SH-SY5Y (cell line): ENCODE measurements around the gene TPST2.
A peak's percentile ranks its signal among the peaks of the same experiment; 100 is the strongest.

Source experiments
- GATA2 ChIP-seq: IDR thresholded peaks from 2 replicates; pipeline ENCODE4 v1.6.1; 2011; ENCODE audit warnings: mild to moderate bottlenecking, low read depth, low read length
- GATA3 ChIP-seq: IDR thresholded peaks from 2 replicates; pipeline ENCODE4 v1.6.1; 2011; ENCODE audit warnings: low read depth, mild to moderate bottlenecking, low read length, moderate library complexity

Gene TPST2

DNA sequence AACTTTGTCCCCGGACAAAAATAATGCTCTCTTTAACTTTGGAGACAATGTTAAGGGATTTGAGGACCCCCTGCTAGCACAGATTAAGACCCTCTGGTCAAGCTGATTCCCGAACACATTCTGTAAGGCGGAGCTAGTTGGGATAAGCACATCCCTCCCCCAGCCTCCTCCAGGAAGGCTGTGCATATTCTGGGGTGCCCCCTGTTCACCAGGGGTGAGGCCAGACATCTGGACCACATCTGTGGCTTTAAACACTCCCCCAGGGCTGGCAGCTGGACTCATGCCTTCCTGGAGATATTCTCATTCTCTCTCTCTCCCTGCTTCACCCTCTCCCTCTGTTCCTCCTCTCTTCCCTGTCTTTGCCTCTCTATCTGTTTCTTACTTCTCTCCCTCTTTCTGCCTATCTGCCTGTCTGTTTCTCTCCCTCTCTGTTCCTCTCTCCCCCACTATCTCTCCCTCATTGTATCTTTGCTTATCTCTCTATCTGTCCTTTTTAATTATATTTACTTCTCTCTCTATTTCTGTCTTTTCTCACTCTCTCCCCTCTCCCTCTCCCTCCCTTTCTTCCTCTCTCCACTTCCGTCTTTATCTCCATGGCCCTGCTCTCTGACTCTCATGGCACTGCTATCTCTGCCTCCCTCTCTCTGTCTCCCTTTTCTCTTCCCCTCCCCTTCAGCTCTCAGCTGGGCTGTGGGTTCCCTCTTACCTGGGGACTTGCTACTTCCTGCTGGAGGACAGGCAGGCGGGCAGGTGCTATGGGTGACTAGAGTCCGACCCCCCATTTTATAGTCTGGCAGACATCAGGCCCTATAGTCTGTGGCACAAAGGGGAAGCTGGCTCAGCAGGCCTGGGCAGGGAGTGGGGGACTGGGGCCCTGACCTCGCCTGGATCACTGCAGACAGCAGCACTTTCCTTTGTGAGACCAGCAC is 27.6 kb upstream of the TPST2 start, which contains the start of gene CRYBB1:
TSS of gene CRYBB1 (minus strand) at position 757 of the 929 bp plus-strand sequence. CDS start 1,708 bp downstream, outside the sequence.
- TF ChIP-seq GATA2: peak; percentile 56
- no peak for TF ChIP-seq GATA3

DNA sequence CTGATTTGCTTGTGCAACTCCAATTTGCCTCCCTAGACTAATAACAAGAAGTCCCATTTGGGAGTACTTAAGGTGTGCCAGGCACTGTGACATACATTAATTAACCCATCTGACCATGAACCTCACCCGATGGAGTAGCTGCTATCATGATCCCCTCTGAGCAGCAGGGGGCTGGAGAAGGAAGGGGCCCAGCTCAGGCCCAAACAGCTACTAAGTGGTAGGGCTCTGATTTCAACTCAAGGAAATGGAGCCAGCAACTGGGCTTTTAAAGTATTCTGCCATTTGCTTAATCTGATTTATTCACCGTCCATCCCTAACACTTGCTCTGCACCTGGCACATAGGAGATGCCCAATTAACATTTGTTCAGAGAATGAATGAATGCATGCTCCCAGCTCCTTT is 26.7 kb upstream of the TPST2 start:
- TF ChIP-seq GATA3: no peak

DNA sequence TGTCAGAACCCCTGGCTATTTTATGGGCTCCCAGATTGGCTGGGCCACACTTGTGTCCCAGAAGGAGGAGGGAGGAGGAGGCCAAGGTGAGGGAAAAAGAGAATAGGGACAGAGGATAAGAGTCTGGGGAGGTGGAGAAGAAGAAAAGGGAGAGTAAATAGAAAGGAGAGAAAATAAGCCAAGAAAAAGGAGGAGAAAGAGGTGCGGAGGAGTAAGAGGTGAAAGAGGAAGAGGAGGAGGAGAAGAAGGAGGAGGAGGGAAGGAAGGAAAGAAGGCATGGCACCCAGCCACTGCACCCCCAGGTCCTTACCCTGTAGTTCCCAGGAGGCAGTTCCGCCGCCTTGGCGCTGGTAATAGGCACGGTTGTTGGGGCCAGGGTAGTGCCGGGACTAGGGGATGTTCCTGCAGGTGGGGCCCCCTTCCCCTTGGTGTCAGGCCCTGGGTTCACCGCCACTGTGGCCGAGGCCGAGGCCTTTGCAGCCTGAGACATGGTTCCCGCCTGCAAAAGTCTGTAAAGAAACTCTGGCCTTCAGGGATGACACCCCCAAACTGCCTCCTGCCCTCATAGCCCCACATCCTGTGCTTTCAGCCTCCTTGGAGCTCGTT is 26.0 kb upstream of the TPST2 start:
- TF ChIP-seq GATA2 (no peak), GATA3 (no peak)

DNA sequence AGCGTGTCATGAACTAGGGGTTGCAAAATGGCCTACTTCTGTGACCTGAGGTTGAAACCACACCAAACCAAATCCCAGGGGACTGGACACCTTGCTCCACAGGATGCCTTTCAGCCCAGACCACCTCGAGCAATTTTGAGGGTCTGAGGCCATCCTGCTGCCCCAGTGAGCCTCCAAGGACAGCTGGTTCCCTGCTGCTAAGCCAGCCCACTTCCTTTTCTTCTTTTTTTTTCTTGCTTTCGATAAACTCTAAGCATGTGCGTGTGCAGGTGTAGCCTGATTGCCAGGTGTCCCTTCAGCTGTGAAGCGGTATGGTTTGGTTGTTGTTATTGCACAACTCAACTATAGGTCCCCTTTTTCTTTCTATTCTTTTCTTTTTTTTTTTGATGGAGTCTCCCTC is 25.2 kb upstream of the TPST2 start:
- TF ChIP-seq GATA3: no peak
- TF ChIP-seq GATA2: no peak

DNA sequence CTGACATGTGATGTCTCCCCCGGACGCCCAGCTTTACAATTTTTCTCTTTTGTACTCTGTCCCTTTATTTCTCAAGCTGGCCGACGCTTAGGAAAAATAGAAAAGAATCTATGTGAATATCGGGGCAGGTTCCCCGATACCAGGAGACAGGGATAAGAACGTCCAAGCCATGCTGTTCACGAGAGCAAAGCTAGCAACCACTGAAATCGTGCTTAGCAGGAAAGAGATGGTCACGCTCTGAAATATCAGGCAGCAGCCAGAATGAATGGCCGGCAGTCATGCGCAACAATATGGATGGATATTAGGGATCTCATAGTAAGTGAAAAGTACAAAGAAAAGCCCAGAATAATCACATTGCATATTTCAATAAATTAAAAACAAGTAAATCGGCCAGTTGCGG is 24.4 kb upstream of the TPST2 start:
- TF ChIP-seq GATA3: no peak
- TF ChIP-seq GATA2: no peak

DNA sequence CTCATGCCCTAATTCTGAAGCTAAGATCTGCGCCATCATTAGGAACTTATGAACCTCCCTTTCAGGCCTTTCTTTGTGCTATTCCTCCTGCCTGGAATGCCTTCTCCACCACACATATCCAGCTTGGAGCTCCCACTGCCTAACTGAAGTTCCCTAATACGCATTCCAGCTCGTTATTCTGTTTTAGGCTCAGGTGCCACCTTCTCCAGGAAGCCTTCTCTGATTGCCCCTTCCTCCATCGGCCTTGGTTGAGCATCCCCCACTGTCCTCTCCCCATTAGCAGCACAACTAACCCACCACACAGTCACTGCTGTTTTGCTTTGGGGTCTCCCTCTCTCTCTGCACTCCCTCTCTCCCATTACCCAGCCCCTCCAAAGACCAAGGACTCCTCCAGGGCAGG is 22.7 kb upstream of the TPST2 start:
- no peak for TF ChIP-seq GATA3
- no peak for TF ChIP-seq GATA2

DNA sequence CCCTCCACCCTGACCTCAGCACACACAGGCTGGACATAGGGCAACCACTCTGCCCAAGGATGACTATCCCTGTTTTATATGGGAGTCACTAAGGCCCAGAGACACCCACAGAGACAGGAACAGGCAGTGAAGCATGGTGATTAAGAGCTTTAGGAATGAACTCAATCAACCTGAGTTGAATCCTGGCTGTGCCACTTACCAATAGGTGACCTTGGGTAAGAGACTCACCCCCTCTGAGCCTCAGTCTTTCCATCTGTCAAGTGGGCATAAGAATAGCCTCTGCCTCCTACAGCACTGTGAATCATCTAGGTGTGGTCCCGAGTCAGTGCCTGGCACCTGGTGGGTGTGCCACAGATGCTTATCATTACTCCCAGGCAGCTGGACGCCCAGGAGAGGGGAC is 21.1 kb upstream of the TPST2 start:
- TF ChIP-seq GATA2 (no peak), GATA3 (no peak)

DNA sequence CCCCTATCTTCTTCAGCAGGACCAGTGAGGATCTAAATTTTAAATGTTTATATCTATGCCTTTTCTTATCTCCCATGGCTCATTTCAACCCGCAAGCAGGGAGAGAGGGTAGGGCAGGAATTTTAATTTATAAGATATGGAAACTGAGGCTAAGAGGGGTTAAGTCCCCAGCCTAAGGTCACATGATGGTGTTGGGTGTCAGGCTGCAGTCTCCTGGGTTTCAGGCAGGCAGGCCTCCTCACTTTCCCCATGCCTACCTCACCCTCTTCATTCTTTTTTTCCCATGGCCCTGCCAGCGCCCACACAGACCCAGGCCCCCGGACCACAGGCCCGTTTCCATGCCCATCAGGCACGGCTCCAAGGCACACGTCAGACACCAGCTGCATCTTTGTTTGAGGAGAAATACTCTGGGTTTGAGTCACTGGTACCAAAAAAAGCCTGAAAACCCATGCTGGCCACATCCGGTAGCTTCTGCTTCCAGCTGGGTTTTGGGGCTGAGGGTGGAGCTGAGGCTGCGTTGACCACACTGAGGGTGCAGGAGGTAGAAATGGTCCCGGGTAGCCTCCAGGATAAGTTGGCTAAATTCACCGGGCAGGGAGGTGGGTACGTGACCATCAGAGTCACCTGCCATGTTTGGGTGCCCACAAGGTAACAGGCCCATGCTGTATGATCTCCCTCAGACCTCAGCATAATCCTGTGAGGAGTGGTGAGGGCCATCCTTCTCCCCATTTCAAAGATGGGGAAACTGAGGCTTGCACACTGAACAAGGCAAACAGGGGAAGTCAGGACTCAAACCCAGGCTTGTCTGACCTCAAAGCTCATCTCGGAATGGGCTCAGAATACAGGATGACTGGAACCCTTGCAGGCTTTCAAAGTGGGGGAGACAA is 20.4 kb upstream of the TPST2 start:
- no peak for TF ChIP-seq GATA2
- no peak for TF ChIP-seq GATA3

DNA sequence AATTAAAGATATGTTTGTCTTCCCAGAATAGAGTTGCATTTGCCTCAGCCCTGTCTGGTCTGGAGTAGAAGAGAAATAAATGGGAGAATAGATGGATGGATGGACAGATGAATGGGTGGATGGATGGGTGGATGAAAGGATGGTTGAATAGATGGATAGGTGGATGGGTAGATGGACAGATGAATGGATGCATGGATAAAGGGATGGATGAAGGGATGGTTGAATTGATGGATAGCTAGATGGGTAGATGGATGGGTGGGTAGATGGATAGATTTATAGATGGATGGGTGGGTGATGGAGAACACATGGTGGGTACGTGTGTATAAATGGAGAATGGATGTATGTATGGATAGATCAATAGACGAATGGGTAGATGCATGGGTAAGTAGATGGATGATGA is 19.4 kb upstream of the TPST2 start:
- TF ChIP-seq GATA2: no peak
- TF ChIP-seq GATA3: no peak

DNA sequence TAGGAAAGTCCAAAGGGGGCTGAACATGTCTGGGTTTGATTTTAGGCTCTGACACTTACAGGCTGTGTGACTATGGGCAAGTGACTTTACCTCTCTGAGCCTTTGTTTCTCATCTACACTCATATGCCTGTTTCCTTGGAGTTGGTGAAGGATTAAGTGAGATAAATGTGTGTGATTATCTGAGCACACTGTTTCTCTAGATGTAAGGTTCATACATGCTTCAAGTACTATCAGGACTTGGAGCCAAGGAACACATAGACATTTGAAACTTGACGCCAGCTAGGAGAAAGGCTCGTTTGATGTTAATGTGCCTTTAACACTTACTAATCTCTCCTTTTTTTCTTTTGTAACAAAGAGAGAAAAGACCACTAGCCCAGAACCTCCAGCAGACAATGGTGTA is 18.2 kb upstream of the TPST2 start:
- TF ChIP-seq GATA2 (no peak), GATA3 (no peak)

DNA sequence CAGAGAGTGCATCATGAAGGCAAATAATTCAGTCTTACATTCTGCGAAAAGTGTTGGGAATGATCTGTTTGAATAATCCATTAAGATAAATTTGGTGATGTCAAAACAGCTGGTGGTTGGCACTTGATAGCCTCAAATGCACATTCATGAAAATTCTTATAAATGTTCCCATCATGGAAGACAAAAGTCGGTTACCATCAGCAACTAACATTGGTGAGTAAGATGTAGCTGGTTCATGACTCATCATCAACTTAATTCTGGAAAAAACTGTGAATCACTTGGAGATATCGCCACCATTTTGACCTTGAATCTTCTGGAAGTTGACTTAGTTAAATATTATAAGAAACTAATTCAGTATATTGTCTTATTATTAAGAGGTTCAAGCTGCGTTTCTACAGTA is 16.7 kb upstream of the TPST2 start:
- TF ChIP-seq GATA2: no peak
- TF ChIP-seq GATA3: no peak

DNA sequence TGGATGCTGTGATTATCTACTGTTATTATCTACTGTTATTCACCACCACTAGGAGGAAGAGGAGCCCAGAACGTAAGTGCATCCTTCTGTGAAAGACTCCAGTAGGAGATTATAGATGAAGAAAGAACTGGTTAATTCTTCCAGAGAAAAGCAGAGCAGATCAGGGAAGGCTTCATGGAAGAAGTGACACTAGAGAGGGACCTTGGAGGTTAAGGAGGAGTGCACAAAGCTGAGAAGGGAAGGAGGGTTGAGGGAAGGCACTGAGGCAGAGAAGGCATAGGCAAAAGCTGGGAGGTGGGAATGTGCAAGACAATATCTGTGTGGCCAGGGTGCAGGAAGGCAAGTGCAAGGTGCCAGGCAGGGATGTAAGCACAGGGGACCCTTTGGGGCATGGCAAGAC is 14.4 kb upstream of the TPST2 start:
- no peak for TF ChIP-seq GATA2
- TF ChIP-seq GATA3: no peak

DNA sequence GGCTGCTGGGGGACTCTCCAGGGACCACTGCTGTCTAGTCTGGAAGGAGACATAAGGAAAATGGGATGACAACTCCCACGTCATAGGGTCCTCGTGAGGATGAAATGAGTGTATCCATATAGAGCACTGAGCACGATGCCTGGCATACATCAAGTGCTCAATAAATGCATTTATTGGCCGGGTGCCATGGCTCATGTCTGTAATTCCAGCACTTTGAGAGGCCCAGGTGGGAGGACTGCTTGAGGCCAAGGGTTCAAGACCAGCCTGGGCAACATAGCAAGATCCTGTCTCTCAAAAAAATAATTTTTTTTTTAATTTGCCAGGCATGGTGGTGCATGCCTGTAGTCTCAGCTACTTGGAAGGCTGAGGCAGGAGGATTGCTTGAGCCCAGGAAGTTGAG is 12.2 kb upstream of the TPST2 start:
- no peak for TF ChIP-seq GATA2
- no peak for TF ChIP-seq GATA3

DNA sequence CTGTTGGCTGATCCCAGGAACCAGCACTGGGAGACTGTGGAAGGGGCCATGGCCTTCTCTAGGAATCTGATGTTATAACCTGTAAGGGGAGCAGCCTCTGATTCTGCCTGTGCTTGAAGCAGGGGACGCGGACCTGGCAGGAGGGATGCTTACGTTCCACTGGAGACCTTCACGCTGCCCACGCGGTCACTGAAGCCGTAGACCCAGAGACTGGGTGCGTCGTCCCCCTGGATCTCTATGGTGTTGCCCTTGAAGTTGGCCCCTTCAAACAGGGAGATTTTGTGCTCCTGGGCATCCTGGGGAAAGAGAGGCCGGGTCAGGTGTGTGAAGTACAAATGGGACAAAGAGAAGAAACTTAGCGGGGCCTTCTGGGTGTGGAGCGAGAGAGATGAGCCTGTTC is 11.8 kb upstream of the TPST2 start:
- TF ChIP-seq GATA3: no peak
- no peak for TF ChIP-seq GATA2

DNA sequence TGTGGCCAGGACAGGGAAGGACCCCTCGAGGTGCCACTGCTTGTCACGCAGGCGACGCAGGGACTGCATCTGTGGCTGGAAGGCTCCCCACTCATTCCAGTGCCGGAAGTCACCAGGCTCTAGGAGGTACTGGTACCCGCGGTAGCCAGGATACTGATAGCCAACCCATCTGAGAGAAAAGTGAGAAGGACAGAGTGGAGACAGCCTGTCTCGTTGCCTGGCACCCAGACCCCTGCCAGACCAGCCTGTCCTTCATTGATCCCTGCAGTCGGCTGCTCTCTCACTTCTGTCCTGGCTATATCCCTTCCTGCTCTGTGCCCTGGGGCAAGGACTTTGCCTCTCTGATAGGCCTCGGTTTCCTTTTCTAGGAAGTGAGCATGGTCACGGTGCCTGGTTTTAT is 9.6 kb upstream of the TPST2 start:
- TF ChIP-seq GATA2 (no peak), GATA3 (no peak)
